Nephron progenitor cell (in vitro differentiated cells): Measurements from ENCODE around the gene MRPL49.

Source experiments
- DNase-seq: peaks from one replicate; pipeline ENCODE4 v3.0.0; 2021
- H3K27ac Mint-ChIP-seq: 2 replicates; pipeline ENCODE4 v1.8.0; 2021; ENCODE audit warnings: mild to moderate bottlenecking, moderate library complexity, mixed read lengths
- H3K27me3 Mint-ChIP-seq: 2 replicates; pipeline ENCODE4 v1.8.0; 2021; ENCODE audit warnings: mild to moderate bottlenecking, low read depth, mixed read lengths; ENCODE audit not compliant: poor library complexity
- H3K36me3 Mint-ChIP-seq: 2 replicates; pipeline ENCODE4 v1.8.0; 2021; ENCODE audit warnings: low read depth, mixed read lengths
- H3K4me1 Mint-ChIP-seq: 2 replicates; pipeline ENCODE4 v1.8.0; 2021; ENCODE audit warnings: mixed read lengths
- H3K4me3 Mint-ChIP-seq: 2 replicates; pipeline ENCODE4 v1.8.0; 2021; ENCODE audit warnings: mild to moderate bottlenecking, moderate library complexity, mixed read lengths
- H3K9me3 Mint-ChIP-seq: 2 replicates; pipeline ENCODE4 v1.8.0; 2021; ENCODE audit warnings: mild to moderate bottlenecking, moderate library complexity, mixed read lengths
- CTCF ChIP-seq: fragments of 200-600 bp; sonication (generic); IDR thresholded peaks from 2 replicates; pipeline ENCODE4 v1.5.0; 2021; ENCODE audit warnings: antibody characterized with exemption

MRPL49 gene

GRCh38 chr11:65111159-65111743 is 10.9 kb upstream of the MRPL49 start:
- Mint-ChIP-seq H3K9me3 (no peaks in the 10 kb centered on the region), H3K27me3 (peaks cover 4% of the 10 kb centered on the region), H3K27ac (no peak overlapping the region), H3K4me3 (peak overlapping the region; percentile 97), H3K36me3 (peaks cover 5% of the 10 kb centered on the region), H3K4me1 (peaks cover 46% of the 10 kb centered on the region)
- no peak for TF ChIP-seq CTCF
- DNase-seq, result no peak

- H3K36me3 Mint-ChIP-seq, result peaks cover 5% of the 10 kb centered on the region
- H3K4me3 Mint-ChIP-seq, result peak within 1 kb of the TSS; percentile 97
- no peak for TF ChIP-seq CTCF
- peaks cover 4% of the 10 kb centered on the region for H3K27me3 Mint-ChIP-seq
- H3K4me1 Mint-ChIP-seq, result peaks cover 39% of the 10 kb centered on the region
- DNase-seq, result peak; percentile 97
- H3K9me3 Mint-ChIP-seq, result no peaks in the 10 kb centered on the region
- peak within 1 kb of the TSS; percentile 97 for H3K27ac Mint-ChIP-seq
Observed at GRCh38 chr11:65111744-65112545, 10.2 kb upstream of the MRPL49 start, which contains the start of gene TM7SF2. Gene TM7SF2, plus strand, starts transcription at chr11:65111872. Its CDS starts 144 bp downstream, at chr11:65112016.

GRCh38 chr11:65112546-65113360 is 9.4 kb upstream of the MRPL49 start:
- Mint-ChIP-seq H3K4me1 (peaks cover 40% of the 10 kb centered on the region), H3K9me3 (no peaks in the 10 kb centered on the region), H3K36me3 (peaks cover 6% of the 10 kb centered on the region), H3K27me3 (peaks cover 4% of the 10 kb centered on the region), H3K4me3 (peak overlapping the region; percentile 97), H3K27ac (no peak overlapping the region)
- peak; percentile 69 for DNase-seq
- TF ChIP-seq CTCF, result peak; percentile 78

- Mint-ChIP-seq H3K27ac (peak overlapping the region; percentile 39), H3K4me1 (peaks cover 44% of the 10 kb centered on the region), H3K27me3 (peaks cover 4% of the 10 kb centered on the region), H3K36me3 (peaks cover 10% of the 10 kb centered on the region), H3K4me3 (peak overlapping the region; percentile 97), H3K9me3 (no peaks in the 10 kb centered on the region)
- no peak for TF ChIP-seq CTCF
- DNase-seq, result no peak
Observed at GRCh38 chr11:65113361-65113756, 8.8 kb upstream of the MRPL49 start.

GRCh38 chr11:65113839-65114238 is 8.3 kb upstream of the MRPL49 start:
- Mint-ChIP-seq H3K27me3 (peaks cover 4% of the 10 kb centered on the region), H3K4me1 (peaks cover 44% of the 10 kb centered on the region), H3K27ac (no peak overlapping the region), H3K4me3 (peak overlapping the region; percentile 97), H3K9me3 (no peaks in the 10 kb centered on the region), H3K36me3 (peaks cover 15% of the 10 kb centered on the region)
- DNase-seq, result no peak
- TF ChIP-seq CTCF, result no peak
